GM21360 (cell line): ENCODE results near the gene DSCAML1.

Experiments used
- ATAC-seq: cut with Tn5 transposase; IDR thresholded peaks from one replicate; pipeline ENCODE4 v1.9.1; 2021; ENCODE audit warnings: mild to moderate bottlenecking, moderate library complexity; ENCODE audit not compliant: unreplicated experiment

DSCAML1 gene

GRCh38 chr11:117831661-117832415, 34.8 kb upstream of the DSCAML1 start:
- no peak for ATAC-seq

GRCh38 chr11:117830674-117831351, 33.8 kb upstream of the DSCAML1 start:
- no peak for ATAC-seq

GRCh38 chr11:117830072-117830471, 33.1 kb upstream of the DSCAML1 start:
- no peak for ATAC-seq

GRCh38 chr11:117829369-117829725, 32.3 kb upstream of the DSCAML1 start:
- no peak for ATAC-seq

GRCh38 chr11:117828611-117829368, 31.8 kb upstream of the DSCAML1 start:
- ATAC-seq: no peak

GRCh38 chr11:117827521-117828511, 30.8 kb upstream of the DSCAML1 start:
- ATAC-seq: no peak

- ATAC-seq: no peak
These were observed 29.8 kb upstream of the DSCAML1 start for GRCh38 chr11:117826832-117827231.

GRCh38 chr11:117826190-117826570, 29.2 kb upstream of the DSCAML1 start:
- no peak for ATAC-seq

- no peak for ATAC-seq
These were observed 28.6 kb upstream of the DSCAML1 start for GRCh38 chr11:117825538-117826189.

- no peak for ATAC-seq
These were observed 27.8 kb upstream of the DSCAML1 start, which contains the start of gene FXYD2 for GRCh38 chr11:117824571-117825537. Gene FXYD2 (minus strand): TSS chr11:117824744. CDS start chr11:117824678, 66 bp downstream.

GRCh38 chr11:117823946-117824420, 27.0 kb upstream of the DSCAML1 start:
- ATAC-seq: no peak

- no peak for ATAC-seq
These were observed 26.4 kb upstream of the DSCAML1 start for GRCh38 chr11:117823294-117823945.

- ATAC-seq: no peak
These were observed 25.3 kb upstream of the DSCAML1 start for GRCh38 chr11:117822074-117823033.

GRCh38 chr11:117821431-117821830, 24.4 kb upstream of the DSCAML1 start:
- no peak for ATAC-seq

- no peak for ATAC-seq
These were observed 23.5 kb upstream of the DSCAML1 start for GRCh38 chr11:117820516-117820915.

GRCh38 chr11:117820071-117820470, 23.1 kb upstream of the DSCAML1 start:
- ATAC-seq: no peak
